GM20431 (cell line): ENCODE results near the gene RNF112.

ENCODE experiments used
- in situ Hi-C: fragments of 300-500 bp; cut with MseI, MboI; formaldehyde crosslinking; loops from one replicate; pipeline ENCODE4 v1.15.0; 2020; ENCODE audit warnings: low sequenced_read_pairs; ENCODE audit not compliant: unreplicated experiment

Gene RNF112

DNA sequence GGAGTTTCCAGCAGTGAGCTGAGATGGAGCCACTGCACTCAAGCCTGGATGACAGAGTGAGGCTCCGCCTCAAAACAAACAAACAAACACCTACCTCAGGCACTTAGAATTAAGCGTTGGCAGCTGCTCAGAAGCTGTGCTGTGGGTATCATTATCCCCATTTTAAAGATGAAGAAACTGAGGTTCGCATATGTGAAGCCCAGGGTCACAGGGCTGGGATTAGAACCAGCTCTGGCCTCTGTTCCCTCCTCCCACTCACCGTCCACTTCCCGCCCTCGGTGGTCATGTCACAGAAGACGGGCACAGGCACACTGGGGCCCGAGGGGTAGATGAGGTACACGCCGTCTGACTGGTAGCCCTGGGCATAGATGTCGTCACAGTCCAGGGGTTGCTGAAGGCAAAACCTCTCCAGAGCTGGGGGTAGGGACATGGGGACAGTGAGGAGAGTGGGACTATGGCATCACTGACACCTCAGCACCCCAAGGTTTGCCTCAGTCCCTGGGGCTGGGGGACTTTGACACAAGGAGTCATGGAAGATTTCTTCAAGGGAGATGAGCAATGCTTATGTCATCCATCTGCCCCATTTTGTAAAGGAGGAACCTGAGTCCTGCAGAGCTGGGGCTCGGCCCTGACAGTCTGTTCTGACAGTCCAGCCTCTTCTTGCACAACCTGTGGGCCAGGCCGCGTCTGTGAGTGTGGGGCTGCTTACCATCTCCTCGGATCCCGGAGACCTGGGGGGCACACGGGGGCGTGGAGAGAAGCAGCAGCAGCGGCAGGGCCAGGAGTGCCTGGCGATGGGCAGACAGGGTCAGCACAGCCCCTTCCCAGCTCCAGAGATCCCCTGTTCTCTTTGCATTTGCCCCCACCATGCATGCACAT lies 24.7 kb upstream of the RNF112 start:
- in situ Hi-C loops, result no loop called here

- in situ Hi-C loops, result no loop called here
Observed at GRCh38 chr17:19386974-19387920, 23.8 kb upstream of the RNF112 start, which contains the start of gene MFAP4. Gene MFAP4, minus strand, starts transcription at chr17:19387190. Its CDS starts 35 bp downstream, at chr17:19387155.

DNA sequence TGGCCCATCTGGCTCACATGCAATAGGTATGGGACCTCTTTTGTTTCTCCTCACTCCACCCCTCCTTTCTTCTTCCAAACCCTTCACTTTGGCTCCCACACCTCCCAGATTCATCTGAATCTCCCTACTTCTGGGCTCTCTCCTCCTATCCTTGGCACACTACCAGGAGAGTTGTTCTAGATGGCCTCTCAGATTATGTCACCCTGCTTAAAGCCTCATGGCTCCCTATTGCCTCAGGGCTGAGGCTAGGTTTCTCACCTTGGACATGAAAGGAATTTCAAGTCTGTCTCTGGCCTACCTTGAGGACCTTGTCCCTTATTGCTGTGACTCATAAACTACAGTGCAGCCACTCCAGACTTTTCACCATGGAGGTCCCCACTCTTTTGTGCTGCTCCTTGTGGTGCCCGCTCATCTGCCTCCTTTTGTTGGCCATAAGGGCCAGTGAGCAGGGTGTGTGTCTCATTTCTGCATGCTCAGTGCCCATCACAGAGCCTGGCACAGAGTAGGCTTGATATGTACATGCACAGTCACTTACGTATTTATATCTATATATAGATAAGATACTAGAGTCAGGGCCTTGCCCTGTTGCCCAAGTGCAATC lies 23.0 kb upstream of the RNF112 start:
- in situ Hi-C loops, result no loop called here

GRCh38 chr17:19388791-19389785 lies 21.9 kb upstream of the RNF112 start:
- in situ Hi-C loops, result no loop called here

GRCh38 chr17:19390951-19391350 lies 20.1 kb upstream of the RNF112 start:
- in situ Hi-C loops, result no loop called here

GRCh38 chr17:19391432-19391831 lies 19.6 kb upstream of the RNF112 start:
- in situ Hi-C loops, result no loop called here

DNA sequence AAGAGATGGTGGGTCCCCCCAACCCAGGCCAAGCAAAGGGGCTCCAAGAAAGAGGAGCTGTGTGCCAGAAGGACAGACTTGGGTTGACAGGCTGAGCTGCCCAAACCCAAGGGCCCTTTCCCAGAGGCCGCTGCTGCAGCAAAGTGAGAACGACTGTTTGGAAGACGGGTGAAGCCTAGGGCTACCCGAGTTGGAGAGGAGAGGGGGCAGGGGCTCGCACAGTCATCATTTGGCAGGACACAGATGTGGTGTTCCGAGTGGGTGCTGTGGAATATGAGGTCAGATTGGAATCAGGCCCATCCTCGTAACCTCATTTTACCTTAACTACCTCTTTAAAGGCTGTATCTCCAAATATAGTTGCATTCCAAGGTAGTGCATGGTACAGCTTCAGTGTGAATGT lies 18.7 kb upstream of the RNF112 start:
- in situ Hi-C loops, result no loop called here

DNA sequence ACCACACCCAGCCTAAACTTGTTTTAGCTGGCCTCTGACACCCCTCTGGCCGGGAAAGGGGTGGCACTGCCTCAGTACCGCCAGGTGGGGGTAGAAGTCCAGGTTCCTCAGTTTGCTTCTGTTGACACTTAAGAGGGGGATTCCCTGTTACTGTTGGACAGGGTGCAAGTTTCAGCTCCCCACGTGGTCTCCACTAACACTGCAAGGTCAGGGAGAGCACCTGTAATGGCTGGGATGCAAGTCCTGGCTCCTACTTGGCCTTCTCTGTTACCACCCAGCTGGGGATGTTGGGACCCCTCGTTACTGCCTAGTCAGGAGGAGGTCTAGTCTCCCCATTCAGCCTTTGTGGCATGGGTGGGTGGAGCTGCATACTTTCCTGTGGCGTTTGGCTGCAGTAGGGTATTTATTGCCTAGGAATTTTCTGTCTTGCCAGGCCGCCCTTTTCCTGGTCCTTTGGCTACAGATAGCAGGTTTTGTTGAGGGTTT lies 13.4 kb upstream of the RNF112 start:
- in situ Hi-C loops, result no loop called here

DNA sequence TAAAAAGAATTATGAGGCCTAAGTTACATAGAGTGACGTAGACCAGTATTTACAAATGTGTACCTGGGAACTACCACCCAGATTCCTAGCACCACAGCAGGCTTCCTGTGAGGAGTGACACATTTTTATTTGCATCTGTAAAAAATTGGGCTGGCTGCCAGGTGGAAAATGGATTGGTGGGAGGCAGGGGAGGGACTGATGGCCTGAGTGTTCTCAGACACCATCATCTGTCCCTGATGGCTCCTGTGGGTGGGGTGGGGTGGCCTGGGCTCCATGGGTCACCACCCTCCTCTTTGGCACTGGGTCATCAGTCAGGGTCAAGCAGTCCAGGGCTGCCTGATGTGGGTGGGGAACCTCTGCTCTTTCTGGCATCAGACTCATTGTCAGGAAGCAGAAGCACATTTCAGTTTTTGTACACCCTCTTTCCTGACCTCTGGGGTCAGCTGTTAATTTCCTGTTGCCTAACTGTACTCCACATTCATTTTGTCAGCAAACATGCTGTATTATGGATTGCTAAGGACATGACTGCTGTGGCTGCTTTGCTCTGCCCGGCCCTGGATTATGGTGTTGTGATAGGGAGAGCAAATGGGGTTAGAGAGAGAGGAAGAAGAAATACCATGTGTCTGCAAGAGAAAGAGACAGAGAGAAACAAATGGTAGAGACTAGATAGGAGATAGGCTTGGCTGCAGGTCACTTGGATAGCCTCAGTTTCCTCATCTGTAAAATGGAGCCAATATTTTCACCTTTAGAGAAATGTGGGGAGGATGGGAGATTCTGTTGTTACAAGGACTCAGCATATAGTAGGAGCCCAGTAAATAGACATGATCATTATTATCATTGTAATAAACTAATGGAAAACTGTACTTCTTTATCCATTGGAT lies 12.5 kb upstream of the RNF112 start:
- in situ Hi-C loops, result no loop called here

- in situ Hi-C loops, result no loop called here
Observed at GRCh38 chr17:19399750-19400450, 11.1 kb upstream of the RNF112 start.

DNA sequence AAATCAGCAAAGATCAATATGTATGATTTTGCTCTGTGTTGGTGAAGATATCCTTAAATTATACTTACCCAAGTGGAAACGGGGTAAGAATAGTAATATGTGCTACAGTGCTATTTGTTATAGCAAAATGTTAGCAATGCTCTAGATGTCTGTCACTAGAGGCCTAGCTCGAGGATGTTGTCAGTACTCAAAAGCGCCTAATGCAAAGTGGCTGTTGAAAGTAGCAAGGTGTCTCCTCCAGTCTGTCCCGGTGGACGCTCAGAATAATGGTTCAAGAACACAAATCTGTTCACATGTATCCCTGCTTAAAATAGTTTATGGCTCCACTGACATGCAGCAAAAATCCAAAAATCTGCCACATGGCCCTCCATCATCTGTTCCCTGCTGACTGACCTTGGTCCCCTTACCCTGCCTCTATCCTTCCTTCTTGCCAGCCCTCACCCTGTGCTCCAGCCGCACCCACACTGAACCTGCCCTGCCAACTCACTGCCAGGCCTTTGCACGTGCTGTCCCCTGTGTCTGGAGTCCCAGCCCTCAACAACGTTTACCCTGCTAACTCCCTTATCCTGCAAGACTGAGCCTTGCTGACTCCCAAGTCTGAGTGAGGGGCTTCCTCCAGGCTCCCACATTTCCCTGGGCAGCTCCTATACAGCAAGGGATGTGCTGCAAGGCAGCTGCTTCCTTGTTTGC lies 9.6 kb upstream of the RNF112 start:
- in situ Hi-C loops, result no loop called here

GRCh38 chr17:19402171-19402570 lies 8.9 kb upstream of the RNF112 start:
- in situ Hi-C loops, result no loop called here

DNA sequence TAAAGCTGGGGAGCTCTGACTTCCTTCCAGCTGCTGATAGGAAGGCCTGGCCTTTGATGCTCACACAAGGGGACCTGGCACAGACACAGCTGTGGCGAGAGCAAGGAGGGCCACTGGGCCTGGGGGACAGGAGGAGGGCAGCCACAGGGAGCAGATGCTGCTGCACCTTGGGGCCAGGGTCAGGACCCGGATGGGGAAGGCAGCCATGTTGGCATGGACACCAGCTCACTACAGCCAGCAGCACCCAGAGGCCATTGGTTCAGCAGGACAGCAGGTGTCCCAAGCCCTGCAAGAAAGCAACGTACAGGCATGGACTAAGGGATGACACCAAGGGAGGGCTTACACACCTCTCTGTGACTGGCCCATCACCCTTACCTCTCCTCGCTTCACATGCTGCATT lies 8.0 kb upstream of the RNF112 start:
- in situ Hi-C loops, result no loop called here

- in situ Hi-C loops, result no loop called here
Observed at GRCh38 chr17:19404264-19404663, 6.8 kb upstream of the RNF112 start.

- in situ Hi-C loops, result no loop called here
Observed at GRCh38 chr17:19405114-19405513, 5.9 kb upstream of the RNF112 start.

GRCh38 chr17:19407601-19408345 lies 3.3 kb upstream of the RNF112 start:
- in situ Hi-C loops, result no loop called here
